Smooth muscle cell (in vitro differentiated cells): ENCODE measurements around the gene TP53. TPM values are rescaled to one million over a fixed set of nuclear protein-coding genes. Genes with fewer than 3 reads are reported as not detected.

ENCODE experiments used
- DNase-seq: peaks from one replicate; lab custom pipeline; 2025; ENCODE audit not compliant: unreplicated experiment; lab: John Stamatoyannopoulos, UW
- H2AFZ ChIP-seq: fragments of 200-600 bp; sonication (generic); 2 replicates; pipeline ENCODE4 v1.6.0; 2016; ENCODE audit warnings: antibody characterized with exemption, low read depth, mild to moderate bottlenecking
- H3F3A ChIP-seq: fragments of 200-600 bp; sonication (generic); 2 replicates; pipeline ENCODE4 v1.6.0; 2017; ENCODE audit warnings: antibody characterized with exemption, low read depth
- H3K27ac ChIP-seq: fragments of 200-600 bp; sonication (generic); 2 replicates; pipeline ENCODE4 v1.5.1; 2016; ENCODE audit warnings: low read depth, mild to moderate bottlenecking
- H3K27me3 ChIP-seq: fragments of 200-600 bp; sonication (generic); 2 replicates; pipeline ENCODE4 v1.6.1; 2016; ENCODE audit warnings: low read depth, mild to moderate bottlenecking
- H3K36me3 ChIP-seq: fragments of 200-600 bp; sonication (generic); 2 replicates; pipeline ENCODE4 v1.5.1; 2016; ENCODE audit warnings: low read depth
- H3K4me1 ChIP-seq: fragments of 200-600 bp; sonication (generic); 2 replicates; pipeline ENCODE4 v1.5.1; 2016; ENCODE audit warnings: low read depth
- H3K4me2 ChIP-seq: fragments of 200-600 bp; sonication (generic); 2 replicates; pipeline ENCODE4 v1.6.0; 2016; ENCODE audit warnings: mild to moderate bottlenecking
- H3K4me3 ChIP-seq: fragments of 200-600 bp; sonication (generic); 2 replicates; pipeline ENCODE4 v1.5.1; 2016; ENCODE audit warnings: mild to moderate bottlenecking
- H3K79me2 ChIP-seq: fragments of 200-600 bp; sonication (generic); 2 replicates; pipeline ENCODE4 v1.6.0; 2016; ENCODE audit warnings: low read depth, mild to moderate bottlenecking
- H3K9ac ChIP-seq: fragments of 200-600 bp; sonication (generic); 2 replicates; pipeline ENCODE4 v1.6.0; 2016; ENCODE audit warnings: low read depth
- H3K9me3 ChIP-seq: fragments of 200-600 bp; sonication (generic); replicated peaks from 2 replicates; pipeline ENCODE4 v1.5.1; 2016; ENCODE audit warnings: low read depth
- H4K20me1 ChIP-seq: fragments of 200-600 bp; sonication (generic); 2 replicates; pipeline ENCODE4 v1.6.0; 2016; ENCODE audit warnings: low read depth
- WGBS: methylation state at CpG from one replicate; pipeline ENCODE4 v1.1.7; 2016; ENCODE audit warnings: low lambda C conversion rate; 5-methylcytosine and 5-hydroxymethylcytosine counted together
- polyA plus RNA-seq: library from polyadenylated mRNA; unstranded; fragments of >200 nt; fragmentation: Nextera tagmentation; extraction: Ambion mirVana; gene quantifications from 2 replicates; pipeline ENCODE4 v1.2.1, GENCODE V29; 2016
- total RNA-seq: library from RNA; depleted of rRNA; stranded (reverse); fragments of >200 nt; gene quantifications from 2 replicates; pipeline ENCODE4 v1.2.3, GENCODE V29; 2014
- TF ChIP-seq, protein P1 (sequence below): fragments of 200-600 bp; sonication (generic); IDR thresholded peaks from 2 replicates; pipeline ENCODE4 v1.5.1; 2017; ENCODE audit warnings: borderline replicate concordance, mild to moderate bottlenecking, antibody characterized with exemption; ENCODE audit not compliant: insufficient read depth, poor library complexity, severe bottlenecking

The TP53 gene
- total and polyA plus RNA-seq, 2 experiments from 2014 or later: 21.1 to 55.1 TPM

GRCh38 chr17:7727886-7728285, 40.6 kb upstream of the TP53 start:
- no peaks in the 10 kb centered on the region for H3F3A ChIP-seq
- H3K9me3 ChIP-seq: no peaks in the 10 kb centered on the region
- no peak overlapping the region for H2AFZ ChIP-seq
- H3K27ac ChIP-seq: no peak overlapping the region
- H3K79me2 ChIP-seq: no peaks in the 10 kb centered on the region
- TF ChIP-seq, protein P1, sequence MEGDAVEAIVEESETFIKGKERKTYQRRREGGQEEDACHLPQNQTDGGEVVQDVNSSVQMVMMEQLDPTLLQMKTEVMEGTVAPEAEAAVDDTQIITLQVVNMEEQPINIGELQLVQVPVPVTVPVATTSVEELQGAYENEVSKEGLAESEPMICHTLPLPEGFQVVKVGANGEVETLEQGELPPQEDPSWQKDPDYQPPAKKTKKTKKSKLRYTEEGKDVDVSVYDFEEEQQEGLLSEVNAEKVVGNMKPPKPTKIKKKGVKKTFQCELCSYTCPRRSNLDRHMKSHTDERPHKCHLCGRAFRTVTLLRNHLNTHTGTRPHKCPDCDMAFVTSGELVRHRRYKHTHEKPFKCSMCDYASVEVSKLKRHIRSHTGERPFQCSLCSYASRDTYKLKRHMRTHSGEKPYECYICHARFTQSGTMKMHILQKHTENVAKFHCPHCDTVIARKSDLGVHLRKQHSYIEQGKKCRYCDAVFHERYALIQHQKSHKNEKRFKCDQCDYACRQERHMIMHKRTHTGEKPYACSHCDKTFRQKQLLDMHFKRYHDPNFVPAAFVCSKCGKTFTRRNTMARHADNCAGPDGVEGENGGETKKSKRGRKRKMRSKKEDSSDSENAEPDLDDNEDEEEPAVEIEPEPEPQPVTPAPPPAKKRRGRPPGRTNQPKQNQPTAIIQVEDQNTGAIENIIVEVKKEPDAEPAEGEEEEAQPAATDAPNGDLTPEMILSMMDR: no peak
- H3K4me2 ChIP-seq: no peak overlapping the region
- no peaks in the 10 kb centered on the region for H4K20me1 ChIP-seq
- no peak overlapping the region for H3K4me3 ChIP-seq
- 94% methylated on average over 3 of the region's 3 CpGs for WGBS
- H3K4me1 ChIP-seq: no peaks in the 10 kb centered on the region
- H3K27me3 ChIP-seq: no peaks in the 10 kb centered on the region
- H3K9ac ChIP-seq: no peak overlapping the region
- no peak for DNase-seq
- no peaks in the 10 kb centered on the region for H3K36me3 ChIP-seq

DNA sequence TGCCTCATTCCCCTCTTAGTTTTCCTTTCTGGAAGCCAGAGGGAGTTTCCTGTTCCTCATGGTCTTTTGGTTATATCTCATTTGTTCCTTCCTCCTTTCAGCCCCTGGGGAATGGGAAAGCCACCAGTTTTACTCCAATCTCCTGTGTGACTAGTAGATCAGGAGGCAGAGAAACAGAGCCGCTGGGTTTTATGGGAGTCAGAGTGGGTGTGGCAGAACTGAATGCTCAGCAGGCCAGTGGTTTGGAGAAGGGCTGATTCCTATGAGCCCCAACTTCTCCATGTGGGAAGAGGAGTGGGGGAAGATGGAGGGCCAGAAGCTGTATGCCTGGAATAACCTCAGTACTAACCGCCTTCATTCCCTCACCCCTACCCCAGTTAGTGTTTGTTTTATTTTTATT, 34.3 kb upstream of the TP53 start:
- Histone ChIP-seq H3K4me3 (no peak overlapping the region), H3K9me3 (no peaks in the 10 kb centered on the region), H3K4me1 (peaks cover 5% of the 10 kb centered on the region), H3K79me2 (no peaks in the 10 kb centered on the region), H2AFZ (no peak overlapping the region), H3K36me3 (no peaks in the 10 kb centered on the region), H3K9ac (no peak overlapping the region), H3K27me3 (peaks cover 13% of the 10 kb centered on the region), H3K4me2 (no peak overlapping the region), H4K20me1 (no peaks in the 10 kb centered on the region), H3K27ac (no peak overlapping the region), H3F3A (no peaks in the 10 kb centered on the region)
- TF ChIP-seq, protein P1: no peak
- 67% methylated on average over 2 of the region's 2 CpGs for WGBS
- no peak for DNase-seq

- Histone ChIP-seq H3K9ac (no peak overlapping the region), H4K20me1 (no peaks in the 10 kb centered on the region), H3K4me3 (no peak overlapping the region), H3K27me3 (peaks cover 13% of the 10 kb centered on the region), H3K4me1 (peaks cover 10% of the 10 kb centered on the region), H3K27ac (no peak overlapping the region), H3F3A (no peaks in the 10 kb centered on the region), H3K79me2 (no peaks in the 10 kb centered on the region), H3K4me2 (no peak overlapping the region), H3K36me3 (no peaks in the 10 kb centered on the region), H2AFZ (no peak overlapping the region), H3K9me3 (no peaks in the 10 kb centered on the region)
- WGBS: 78% methylated on average over 4 of the region's 4 CpGs
- no peak for DNase-seq
- TF ChIP-seq, protein P1: no peak
Measured at GRCh38 chr17:7720125-7720524, 32.8 kb upstream of the TP53 start.

DNA sequence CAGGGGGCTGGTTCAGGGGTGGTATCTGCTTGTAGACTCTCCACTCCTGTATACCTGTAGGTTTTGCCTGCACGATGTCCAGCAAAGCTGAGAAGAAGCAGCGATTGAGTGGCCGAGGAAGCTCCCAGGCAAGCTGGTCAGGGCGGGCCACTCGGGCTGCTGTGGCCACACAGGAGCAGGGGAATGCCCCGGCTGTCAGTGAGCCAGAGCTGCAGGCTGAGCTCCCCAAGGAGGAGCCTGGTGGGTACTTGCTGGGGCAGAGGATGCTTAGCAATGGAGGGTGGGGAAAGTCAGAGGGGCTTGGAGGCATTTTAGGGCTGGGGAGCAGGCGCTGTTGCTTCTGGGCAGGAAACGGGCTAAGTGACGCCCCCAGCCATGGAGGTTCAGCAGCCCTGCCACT, 32.4 kb upstream of the TP53 start:
- no peak for DNase-seq
- no peak overlapping the region for H2AFZ ChIP-seq
- H3K79me2 ChIP-seq: no peaks in the 10 kb centered on the region
- no peak overlapping the region for H3K9ac ChIP-seq
- no peaks in the 10 kb centered on the region for H3F3A ChIP-seq
- no peak overlapping the region for H3K4me3 ChIP-seq
- no peaks in the 10 kb centered on the region for H3K9me3 ChIP-seq
- 88% methylated on average over 9 of the region's 9 CpGs for WGBS
- H4K20me1 ChIP-seq: no peaks in the 10 kb centered on the region
- H3K27ac ChIP-seq: no peak overlapping the region
- peaks cover 10% of the 10 kb centered on the region for H3K4me1 ChIP-seq
- TF ChIP-seq, protein P1: no peak
- H3K36me3 ChIP-seq: no peaks in the 10 kb centered on the region
- H3K27me3 ChIP-seq: peaks cover 13% of the 10 kb centered on the region
- no peak overlapping the region for H3K4me2 ChIP-seq
